B cell (primary cell): Measurements from ENCODE around the gene ACSM3. TPM values are rescaled to one million over a fixed set of nuclear protein-coding genes. Genes with fewer than 3 reads are reported as not detected.

ENCODE experiments used
- ATAC-seq: fragments of 200-7000 bp; cut with Tn5 transposase; one replicate; pipeline ENCODE4 v1.10.0; 2021; ENCODE audit warnings: low read depth, mild to moderate bottlenecking, moderate number of reproducible peaks, moderate library complexity
- CTCF ChIA-PET: fragments of 350-600 bp; sonication (Branson Sonifier 250); formaldehyde crosslinking; loops from one replicate; lab custom pipeline; 2021; ENCODE audit warnings: antibody characterized with exemption, inconsistent platforms; lab: Charles Lee
- POLR2A ChIA-PET: fragments of 350-600 bp; sonication (Branson Sonifier 250); formaldehyde crosslinking; loops from one replicate; lab custom pipeline; 2021; ENCODE audit warnings: antibody characterized with exemption; lab: Charles Lee
- DNase-seq: peaks from one replicate; pipeline ENCODE4 v3.0.0; 2013
- H2AFZ ChIP-seq: 2 replicates; pipeline ENCODE4 v1.6.1; 2012; ENCODE audit warnings: mild to moderate bottlenecking, low read depth, low read length; ENCODE audit not compliant: insufficient read depth, poor library complexity, severe bottlenecking
- H3K27ac ChIP-seq, 2 donors: 1 replicate in 1 of 2; 2 replicates in 1 of 2; pipeline ENCODE4 v1.5.1; 2012 to 2013; ENCODE audit warnings: low read length in 2 of 2, mild to moderate bottlenecking in 2 of 2, moderate library complexity in 1 of 2
- H3K27me3 ChIP-seq, 4 experiments: fragments of 200-600 bp in 1 of 4; sonication (generic) in 1 of 4; replicated peaks in 1 of 4; 1 replicate in 2 of 4; 2 replicates in 2 of 4; pipeline versions ENCODE4 v1.6.1 to v1.7.0; 2013 to 2016; ENCODE audit warnings: low read length in 3 of 4, mild to moderate bottlenecking in 2 of 4, mixed read lengths in 1 of 4, moderate library complexity in 1 of 4; ENCODE audit not compliant: insufficient read depth in 4 of 4, control insufficient read depth in 3 of 4; ENCODE audit errors: control extremely low read depth in 1 of 4
- H3K36me3 ChIP-seq, 2 experiments: replicated peaks in 1 of 2; 1 replicate in 1 of 2; 2 replicates in 1 of 2; pipeline versions ENCODE4 v1.6.1 to v1.7.1; 2013; ENCODE audit warnings: low read length in 1 of 2; ENCODE audit not compliant: insufficient read depth in 2 of 2, control insufficient read depth in 1 of 2; ENCODE audit errors: control extremely low read depth in 1 of 2, extremely low read depth in 1 of 2
- H3K4me1 ChIP-seq, 2 donors: fragments of 200-600 bp in 1 of 2; sonication (generic) in 1 of 2; 1 replicate in 1 of 2; 2 replicates in 1 of 2; pipeline versions ENCODE4 v1.5.1 to v1.6.1; 2013 to 2017; ENCODE audit warnings: low read length in 2 of 2; ENCODE audit not compliant: control insufficient read depth in 2 of 2, insufficient read depth in 2 of 2
- H3K4me2 ChIP-seq: replicated peaks from 2 replicates; pipeline ENCODE3; 2012; ENCODE audit warnings: mild to moderate bottlenecking, low read depth, low read length; ENCODE audit not compliant: poor library complexity, severe bottlenecking
- H3K4me3 ChIP-seq, 5 experiments: fragments of 200-600 bp in 1 of 5; sonication (generic) in 1 of 5; 1 replicate in 3 of 5; 2 replicates in 2 of 5; pipeline versions ENCODE4 v1.5.1 to v1.7.0; 2011 to 2016; ENCODE audit warnings: low read length in 4 of 5, mild to moderate bottlenecking in 4 of 5, low read depth in 2 of 5, control low read depth in 1 of 5, moderate library complexity in 1 of 5; ENCODE audit not compliant: insufficient read depth in 1 of 5; ENCODE audit errors: control extremely low read depth in 1 of 5, extremely low read depth in 1 of 5
- H3K79me2 ChIP-seq: fragments of 200-600 bp; sonication (generic); one replicate; pipeline ENCODE4 v1.6.0; 2016; ENCODE audit warnings: low read length; ENCODE audit not compliant: control insufficient read depth, insufficient read depth
- H3K9ac ChIP-seq: fragments of 200-600 bp; sonication (generic); 2 replicates; pipeline ENCODE4 v1.6.1; 2017; ENCODE audit warnings: mild to moderate bottlenecking, low read length, moderate library complexity
- H3K9me3 ChIP-seq, 3 donors: one replicate each; pipeline versions ENCODE4 v1.6.1 to v1.7.1; 2013; ENCODE audit warnings: low read length in 2 of 3; ENCODE audit not compliant: control insufficient read depth in 2 of 3, insufficient read depth in 1 of 3; ENCODE audit errors: control extremely low read depth in 1 of 3
- H4K20me1 ChIP-seq: 2 replicates; pipeline ENCODE4 v1.6.0; 2012; ENCODE audit warnings: mild to moderate bottlenecking, low read length; ENCODE audit not compliant: insufficient read depth, control insufficient read depth, poor library complexity, severe bottlenecking
- H3K27ac Mint-ChIP-seq: one replicate; pipeline ENCODE4 v1.8.0; 2021; ENCODE audit warnings: mixed read lengths
- H3K27me3 Mint-ChIP-seq: one replicate; pipeline ENCODE4 v1.8.0; 2021; ENCODE audit warnings: mixed read lengths
- H3K4me1 Mint-ChIP-seq: one replicate; pipeline ENCODE4 v1.8.0; 2021; ENCODE audit warnings: mixed read lengths
- H3K4me3 Mint-ChIP-seq: one replicate; pipeline ENCODE4 v1.8.0; 2021; ENCODE audit warnings: mixed read lengths
- H3K9me3 Mint-ChIP-seq: one replicate; pipeline ENCODE4 v1.8.0; 2022; ENCODE audit warnings: mixed read lengths; ENCODE audit not compliant: insufficient read depth
- EZH2 ChIP-seq: IDR thresholded peaks from 2 replicates; pipeline ENCODE4 v1.6.1; 2012; ENCODE audit warnings: borderline replicate concordance, low read depth, mild to moderate bottlenecking, moderate library complexity, low read length; ENCODE audit not compliant: insufficient read depth, poor library complexity, severe bottlenecking
- WGBS: methylation state at CpG from one replicate; pipeline ENCODE4 v1.1.5; 2013; ENCODE audit warnings: missing lambda C conversion rate; ENCODE audit not compliant: insufficient coverage; 5-methylcytosine and 5-hydroxymethylcytosine counted together
- intact Hi-C: fragments of 100-400 bp; cut with micrococcal nuclease; formaldehyde crosslinking; loops from one replicate; pipeline ENCODE4 v1.10.0; 2022
- polyA plus RNA-seq: library from polyadenylated mRNA; depleted of rRNA; stranded (reverse); fragments of >200 nt; gene quantifications from 2 replicates; pipeline ENCODE4 v1.2.3, GENCODE V29; 2012
- total RNA-seq, 2 donors: library from RNA; stranded (reverse); fragments of 120-200 nt in 1 of 2; gene quantifications; 1 replicate in 1 of 2; 2 replicates in 1 of 2; pipeline versions ENCODE4 v1.2.3 to v1.2.4, GENCODE V29; 2013 to 2022
- TF ChIP-seq, protein P1 (sequence below): fragments of 200-600 bp; IDR thresholded peaks from one replicate; pipeline ENCODE4 v1.8.0; 2022; ENCODE audit warnings: antibody characterized with exemption, mild to moderate bottlenecking

Gene ACSM3
- total and polyA plus RNA-seq, 2 donors (not counting 1 experiment from before 2014, with no cell fraction given), result 6.3 to 84.2 TPM

DNA sequence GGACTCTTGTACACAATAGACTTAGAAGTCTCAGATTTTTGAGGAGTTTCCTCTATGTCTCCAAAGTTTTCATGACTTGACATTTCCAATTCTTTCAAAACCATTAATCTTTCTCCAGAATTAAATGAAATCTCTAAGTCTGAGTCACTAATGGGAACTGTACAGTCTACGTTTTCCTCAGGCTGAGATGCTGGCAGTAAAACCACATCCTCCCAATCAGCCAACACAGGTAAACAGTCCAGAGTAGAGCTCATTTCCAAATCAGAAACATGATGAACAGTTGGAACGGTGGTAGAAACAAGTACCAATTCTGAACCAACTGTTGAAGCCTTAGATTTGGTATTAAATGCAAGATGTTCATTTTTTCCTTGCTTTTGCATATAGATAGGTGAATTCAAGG, 34.5 kb downstream of the ACSM3 start:
- ChIA-PET POLR2A (no interaction called here), CTCF (interaction anchor here (0.6 kb wide), 1 partner anchor 143 kb away, joined by 3 read pairs; no protein-coding TSS in a partner anchor)
- Mint-ChIP-seq H3K9me3 (no peaks in the 10 kb centered on the region), H3K4me3 (no peak overlapping the region), H3K27ac (no peak overlapping the region), H3K4me1 (no peaks in the 10 kb centered on the region), H3K27me3 (no peaks in the 10 kb centered on the region)
- intact Hi-C loops, result no loop called here
- H3K27ac ChIP-seq, result no peak overlapping the region
- H3K4me3 ChIP-seq, result no peak overlapping the region
- no peak overlapping the region for H3K4me2 ChIP-seq
- H3K9ac ChIP-seq, result no peak overlapping the region
- no peak overlapping the region for H2AFZ ChIP-seq
- H3K36me3 ChIP-seq, result no peaks in the 10 kb centered on the region
- H3K27me3 ChIP-seq, result no peaks in the 10 kb centered on the region
- WGBS, result 50% methylated on average over 2 of the region's 2 CpGs
- ATAC-seq (no peak), DNase-seq (no peak)
- H3K9me3 ChIP-seq, result no peaks in the 10 kb centered on the region
- H3K4me1 ChIP-seq, result no peaks in the 10 kb centered on the region
- H4K20me1 ChIP-seq, result no peaks in the 10 kb centered on the region
- H3K79me2 ChIP-seq, result no peaks in the 10 kb centered on the region
- TF ChIP-seq EZH2, result no peak
- TF ChIP-seq, protein P1, sequence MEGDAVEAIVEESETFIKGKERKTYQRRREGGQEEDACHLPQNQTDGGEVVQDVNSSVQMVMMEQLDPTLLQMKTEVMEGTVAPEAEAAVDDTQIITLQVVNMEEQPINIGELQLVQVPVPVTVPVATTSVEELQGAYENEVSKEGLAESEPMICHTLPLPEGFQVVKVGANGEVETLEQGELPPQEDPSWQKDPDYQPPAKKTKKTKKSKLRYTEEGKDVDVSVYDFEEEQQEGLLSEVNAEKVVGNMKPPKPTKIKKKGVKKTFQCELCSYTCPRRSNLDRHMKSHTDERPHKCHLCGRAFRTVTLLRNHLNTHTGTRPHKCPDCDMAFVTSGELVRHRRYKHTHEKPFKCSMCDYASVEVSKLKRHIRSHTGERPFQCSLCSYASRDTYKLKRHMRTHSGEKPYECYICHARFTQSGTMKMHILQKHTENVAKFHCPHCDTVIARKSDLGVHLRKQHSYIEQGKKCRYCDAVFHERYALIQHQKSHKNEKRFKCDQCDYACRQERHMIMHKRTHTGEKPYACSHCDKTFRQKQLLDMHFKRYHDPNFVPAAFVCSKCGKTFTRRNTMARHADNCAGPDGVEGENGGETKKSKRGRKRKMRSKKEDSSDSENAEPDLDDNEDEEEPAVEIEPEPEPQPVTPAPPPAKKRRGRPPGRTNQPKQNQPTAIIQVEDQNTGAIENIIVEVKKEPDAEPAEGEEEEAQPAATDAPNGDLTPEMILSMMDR, result no peak

DNA sequence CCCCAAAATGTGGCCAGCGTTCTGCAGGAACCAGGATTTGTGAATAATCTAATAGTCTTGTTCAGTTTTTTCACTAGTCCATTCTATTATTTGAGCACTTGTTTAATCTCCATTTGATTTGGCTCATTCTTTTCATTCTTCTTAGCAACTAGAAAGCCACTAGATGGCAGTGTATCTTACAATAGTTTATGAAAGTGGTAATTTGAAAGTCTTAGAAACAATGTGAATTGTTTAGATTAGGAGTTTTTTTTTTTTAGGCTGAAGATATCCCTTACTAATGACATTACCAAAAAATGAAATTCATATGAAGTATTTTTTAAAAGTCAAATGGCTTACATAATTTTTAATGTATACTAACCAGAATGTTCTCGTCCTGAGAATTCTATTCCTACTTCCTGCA, 35.8 kb downstream of the ACSM3 start:
- DNase-seq, result no peak
- no CpG with 5 or more reads among the region's 2 CpGs for WGBS
- no peaks in the 10 kb centered on the region for H3K27me3 Mint-ChIP-seq
- Histone ChIP-seq H3K4me2 (no peak overlapping the region), H3K79me2 (no peaks in the 10 kb centered on the region), H4K20me1 (no peaks in the 10 kb centered on the region), H2AFZ (no peak overlapping the region), H3K4me1 (no peaks in the 10 kb centered on the region), H3K4me3 (no peak overlapping the region), H3K27me3 (no peaks in the 10 kb centered on the region), H3K9ac (no peak overlapping the region), H3K9me3 (no peaks in the 10 kb centered on the region), H3K27ac (no peak overlapping the region), H3K36me3 (no peaks in the 10 kb centered on the region)
- no peaks in the 10 kb centered on the region for H3K4me1 Mint-ChIP-seq
- H3K27ac Mint-ChIP-seq, result no peak overlapping the region
- no peaks in the 10 kb centered on the region for H3K9me3 Mint-ChIP-seq
- intact Hi-C loops, result no loop called here
- POLR2A ChIA-PET, result interaction anchor here (0.6 kb wide), 1 partner anchor 1447 kb away, joined by 3 read pairs; no protein-coding TSS in a partner anchor
- ATAC-seq, result no peak
- CTCF ChIA-PET, result interaction anchor here (0.7 kb wide), 1 partner anchor 1356 kb away, joined by 3 read pairs; no protein-coding TSS in a partner anchor
- no peak overlapping the region for H3K4me3 Mint-ChIP-seq
- TF ChIP-seq EZH2, result no peak
- TF ChIP-seq, protein P1, result no peak
